Uterus (tissue), 2 donors: ENCODE results near the gene NIN.

Experiments
- POLR2A ChIP-seq, 2 donors: fragments of 450-650 bp; IDR thresholded peaks; one replicate each; pipeline ENCODE4 v1.6.1; 2016; ENCODE audit warnings: antibody characterized with exemption in 2 of 2, mild to moderate bottlenecking in 1 of 2, moderate library complexity in 1 of 2
- TF ChIP-seq, protein P1 (sequence below), 4 experiments: fragments of 200-600 bp in 2 of 4; fragments of 450-650 bp in 2 of 4; sonication (generic) in 2 of 4; IDR thresholded peaks; one replicate each; pipeline ENCODE4 v1.5.1; 2016 to 2019; ENCODE audit warnings: antibody characterized with exemption in 4 of 4, mild to moderate bottlenecking in 2 of 4, moderate library complexity in 1 of 4

DNA sequence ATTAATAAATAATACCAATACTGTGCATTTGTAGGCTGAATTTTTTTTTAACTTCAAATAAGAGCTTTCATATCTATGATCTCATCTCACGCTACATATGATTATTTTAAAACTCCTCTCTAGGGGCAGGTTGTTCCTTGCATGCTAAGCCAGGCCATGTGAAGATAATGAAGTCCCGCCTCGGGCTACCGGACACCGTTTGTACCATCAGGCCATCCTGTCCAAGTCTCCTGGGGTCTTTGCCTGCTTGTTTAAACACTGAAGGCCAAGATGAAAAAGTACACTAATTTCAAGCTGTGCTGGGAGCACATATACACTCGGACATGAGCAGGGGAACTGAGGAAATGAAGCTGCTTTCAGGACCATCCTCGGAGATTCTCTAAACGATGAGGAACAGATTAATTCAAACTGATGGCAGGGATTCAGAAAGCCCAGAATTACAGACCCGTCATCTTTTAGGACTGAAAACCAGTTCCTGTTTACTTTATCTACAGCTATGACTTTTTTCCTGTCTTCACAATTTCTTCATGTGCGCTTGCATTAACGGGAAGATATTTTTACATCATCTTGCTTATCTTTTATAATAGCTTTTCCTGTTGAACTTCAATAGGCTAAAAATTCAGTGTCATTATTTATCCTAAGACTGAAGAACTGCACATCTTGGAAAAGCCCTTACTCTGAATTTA is 34.6 kb upstream of the NIN start:
- TF ChIP-seq, protein P1, sequence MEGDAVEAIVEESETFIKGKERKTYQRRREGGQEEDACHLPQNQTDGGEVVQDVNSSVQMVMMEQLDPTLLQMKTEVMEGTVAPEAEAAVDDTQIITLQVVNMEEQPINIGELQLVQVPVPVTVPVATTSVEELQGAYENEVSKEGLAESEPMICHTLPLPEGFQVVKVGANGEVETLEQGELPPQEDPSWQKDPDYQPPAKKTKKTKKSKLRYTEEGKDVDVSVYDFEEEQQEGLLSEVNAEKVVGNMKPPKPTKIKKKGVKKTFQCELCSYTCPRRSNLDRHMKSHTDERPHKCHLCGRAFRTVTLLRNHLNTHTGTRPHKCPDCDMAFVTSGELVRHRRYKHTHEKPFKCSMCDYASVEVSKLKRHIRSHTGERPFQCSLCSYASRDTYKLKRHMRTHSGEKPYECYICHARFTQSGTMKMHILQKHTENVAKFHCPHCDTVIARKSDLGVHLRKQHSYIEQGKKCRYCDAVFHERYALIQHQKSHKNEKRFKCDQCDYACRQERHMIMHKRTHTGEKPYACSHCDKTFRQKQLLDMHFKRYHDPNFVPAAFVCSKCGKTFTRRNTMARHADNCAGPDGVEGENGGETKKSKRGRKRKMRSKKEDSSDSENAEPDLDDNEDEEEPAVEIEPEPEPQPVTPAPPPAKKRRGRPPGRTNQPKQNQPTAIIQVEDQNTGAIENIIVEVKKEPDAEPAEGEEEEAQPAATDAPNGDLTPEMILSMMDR (IDR thresholded peaks at IDR 0.05), result no peak
- no peak for TF ChIP-seq POLR2A (IDR thresholded peaks at IDR 0.05)
